Lung (tissue), 12 donors: ENCODE measurements around the gene C16orf96. TPM values are rescaled to one million over a fixed set of nuclear protein-coding genes. Genes with fewer than 3 reads are reported as not detected.

Experiments
- ATAC-seq: fragments of 200-7000 bp; cut with Tn5 transposase; one replicate; pipeline ENCODE4 v1.9.1; 2020; ENCODE audit warnings: moderate number of reproducible peaks; ENCODE audit not compliant: insufficient read depth, low FRiP score
- DNase-seq, 3 donors: peaks; one replicate each; pipeline ENCODE4 v3.0.0-alpha.2; 2013 to 2017
- H3K27ac ChIP-seq, 2 donors: one replicate each; pipeline ENCODE4 v1.5.1; 2013; ENCODE audit warnings: mild to moderate bottlenecking in 2 of 2, moderate library complexity in 2 of 2, control low read depth in 1 of 2, inconsistent platforms in 1 of 2, low read depth in 1 of 2, low read length in 1 of 2
- H3K27me3 ChIP-seq, 3 donors: one replicate each; pipeline ENCODE4 v1.5.1; 2013; ENCODE audit warnings: low read length in 2 of 3; ENCODE audit not compliant: control insufficient read depth in 3 of 3, insufficient read depth in 3 of 3
- H3K36me3 ChIP-seq, 4 donors: one replicate each; pipeline ENCODE4 v1.5.1; 2013; ENCODE audit warnings: low read length in 4 of 4, mild to moderate bottlenecking in 1 of 4, moderate library complexity in 1 of 4; ENCODE audit not compliant: control insufficient read depth in 4 of 4, insufficient read depth in 4 of 4
- H3K4me1 ChIP-seq, 5 donors: one replicate each; pipeline ENCODE4 v1.5.1; 2013; ENCODE audit warnings: low read length in 5 of 5, mild to moderate bottlenecking in 2 of 5, moderate library complexity in 1 of 5; ENCODE audit not compliant: control insufficient read depth in 5 of 5, insufficient read depth in 5 of 5
- H3K4me3 ChIP-seq: one replicate; pipeline ENCODE4 v1.5.1; 2013; ENCODE audit warnings: mild to moderate bottlenecking, control low read depth, moderate library complexity
- H3K9ac ChIP-seq, 2 donors: one replicate each; pipeline ENCODE4 v1.5.1; 2013; ENCODE audit warnings: low read length in 2 of 2, control low read depth in 1 of 2; ENCODE audit not compliant: insufficient read depth in 1 of 2
- H3K9me3 ChIP-seq, 4 donors: one replicate each; pipeline ENCODE4 v1.5.1; 2013; ENCODE audit warnings: low read length in 3 of 4, mild to moderate bottlenecking in 1 of 4, moderate library complexity in 1 of 4; ENCODE audit not compliant: control insufficient read depth in 4 of 4, insufficient read depth in 3 of 4
- WGBS, 2 donors: extraction: QIAGEN DNeasy Blood & Tissue Kit; methylation state at CpG; one replicate each; pipeline ENCODE4 v1.1.7; 2013; 5-methylcytosine and 5-hydroxymethylcytosine counted together
- polyA plus RNA-seq, 2 donors: library from polyadenylated mRNA; stranded (reverse); fragments of 200-250 nt; gene quantifications; one replicate each; pipeline ENCODE4 v1.2.1, GENCODE V29; 2013
- total RNA-seq, 2 donors: library from RNA; depleted of rRNA in 1 of 2; stranded (reverse); fragments of >200 nt in 1 of 2; gene quantifications; one replicate each; pipeline ENCODE4 v1.2.1, GENCODE V29; 2014 to 2021
- TF ChIP-seq, protein P1 (sequence below): IDR thresholded peaks from 2 replicates; pipeline ENCODE4 v1.5.1; 2012; ENCODE audit warnings: mild to moderate bottlenecking; ENCODE audit errors: control extremely low read depth, extremely low read depth
- donor health status: control.
- donor health status: control.
- donor health status: Bipolar disorder and iron deficiency.
- donor health status: healthy.
- donor health status: DM: yes; HTN: yes; CAD: no.

C16orf96 gene
- total and polyA plus RNA-seq, 4 donors: 0.03 to 0.37 (median 0.16) TPM

DNA sequence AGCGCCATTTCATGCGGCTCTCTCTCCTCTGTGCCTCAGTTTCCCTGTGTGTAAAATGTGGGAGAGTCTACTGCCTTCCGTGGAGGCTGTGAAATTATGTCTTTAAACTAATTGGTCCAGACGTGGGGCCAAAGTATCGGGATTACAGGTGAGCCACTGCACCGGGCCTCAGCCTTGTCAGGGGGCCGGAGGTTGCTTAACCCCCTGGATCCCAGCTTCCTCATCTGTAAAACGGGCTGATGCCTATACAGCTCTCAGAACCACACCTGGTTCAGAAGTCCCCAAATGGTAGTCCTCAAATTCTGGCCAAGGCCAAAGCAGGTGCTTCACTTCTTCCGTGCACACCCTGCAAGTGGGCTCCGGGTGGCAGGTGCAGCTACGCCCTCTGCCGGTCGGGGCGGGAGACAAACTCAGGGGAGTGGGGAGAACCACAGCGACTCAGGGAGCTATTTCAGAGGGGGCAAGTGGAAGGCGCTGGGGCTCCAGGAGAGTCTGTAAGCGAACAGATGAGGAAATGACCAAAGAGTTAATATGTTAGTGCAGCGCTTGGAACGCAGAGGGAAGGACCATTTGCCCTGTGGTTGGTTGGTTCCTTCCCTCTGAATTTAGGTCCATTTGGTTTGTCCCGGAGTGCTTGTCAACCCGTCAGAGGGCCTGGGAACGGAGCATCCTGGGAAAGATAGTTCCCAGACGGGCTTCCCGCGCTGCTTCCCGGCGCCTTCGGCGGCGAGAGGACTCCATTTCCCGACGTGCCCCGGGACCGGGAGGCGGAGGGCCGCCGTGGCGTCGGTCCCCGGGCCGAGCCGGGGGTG, 68.1 kb downstream of the C16orf96 start, which contains the start of gene MGRN1:
Gene MGRN1 (plus strand): TSS at position 812 of the 812 bp plus-strand sequence. CDS start 135 bp downstream, outside the sequence.
- H3K4me1 ChIP-seq: peaks cover 0 to 14% (median 11%) of the 10 kb centered on the region in 5 donors
- ATAC-seq: peak; percentile 97
- peaks cover 0 to 7% (median 0%) of the 10 kb centered on the region in 4 donors for H3K36me3 ChIP-seq
- peak; percentile 98 to 99 (median 99) for DNase-seq
- TF ChIP-seq, protein P1, sequence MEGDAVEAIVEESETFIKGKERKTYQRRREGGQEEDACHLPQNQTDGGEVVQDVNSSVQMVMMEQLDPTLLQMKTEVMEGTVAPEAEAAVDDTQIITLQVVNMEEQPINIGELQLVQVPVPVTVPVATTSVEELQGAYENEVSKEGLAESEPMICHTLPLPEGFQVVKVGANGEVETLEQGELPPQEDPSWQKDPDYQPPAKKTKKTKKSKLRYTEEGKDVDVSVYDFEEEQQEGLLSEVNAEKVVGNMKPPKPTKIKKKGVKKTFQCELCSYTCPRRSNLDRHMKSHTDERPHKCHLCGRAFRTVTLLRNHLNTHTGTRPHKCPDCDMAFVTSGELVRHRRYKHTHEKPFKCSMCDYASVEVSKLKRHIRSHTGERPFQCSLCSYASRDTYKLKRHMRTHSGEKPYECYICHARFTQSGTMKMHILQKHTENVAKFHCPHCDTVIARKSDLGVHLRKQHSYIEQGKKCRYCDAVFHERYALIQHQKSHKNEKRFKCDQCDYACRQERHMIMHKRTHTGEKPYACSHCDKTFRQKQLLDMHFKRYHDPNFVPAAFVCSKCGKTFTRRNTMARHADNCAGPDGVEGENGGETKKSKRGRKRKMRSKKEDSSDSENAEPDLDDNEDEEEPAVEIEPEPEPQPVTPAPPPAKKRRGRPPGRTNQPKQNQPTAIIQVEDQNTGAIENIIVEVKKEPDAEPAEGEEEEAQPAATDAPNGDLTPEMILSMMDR: peak; percentile 74
- H3K4me3 ChIP-seq: peak within 1 kb of the TSS; percentile 94
- H3K9ac ChIP-seq: peak within 1 kb of the TSS; percentile 66 to 85
- WGBS, 2 donors: 7 to 8% methylated on average over 40 to 42 of the region's 42 CpGs
- H3K9me3 ChIP-seq: no peaks in the 10 kb centered on the region
- H3K27me3 ChIP-seq: no peaks in the 10 kb centered on the region
- peak within 1 kb of the TSS; percentile 98 to 99 for H3K27ac ChIP-seq

DNA sequence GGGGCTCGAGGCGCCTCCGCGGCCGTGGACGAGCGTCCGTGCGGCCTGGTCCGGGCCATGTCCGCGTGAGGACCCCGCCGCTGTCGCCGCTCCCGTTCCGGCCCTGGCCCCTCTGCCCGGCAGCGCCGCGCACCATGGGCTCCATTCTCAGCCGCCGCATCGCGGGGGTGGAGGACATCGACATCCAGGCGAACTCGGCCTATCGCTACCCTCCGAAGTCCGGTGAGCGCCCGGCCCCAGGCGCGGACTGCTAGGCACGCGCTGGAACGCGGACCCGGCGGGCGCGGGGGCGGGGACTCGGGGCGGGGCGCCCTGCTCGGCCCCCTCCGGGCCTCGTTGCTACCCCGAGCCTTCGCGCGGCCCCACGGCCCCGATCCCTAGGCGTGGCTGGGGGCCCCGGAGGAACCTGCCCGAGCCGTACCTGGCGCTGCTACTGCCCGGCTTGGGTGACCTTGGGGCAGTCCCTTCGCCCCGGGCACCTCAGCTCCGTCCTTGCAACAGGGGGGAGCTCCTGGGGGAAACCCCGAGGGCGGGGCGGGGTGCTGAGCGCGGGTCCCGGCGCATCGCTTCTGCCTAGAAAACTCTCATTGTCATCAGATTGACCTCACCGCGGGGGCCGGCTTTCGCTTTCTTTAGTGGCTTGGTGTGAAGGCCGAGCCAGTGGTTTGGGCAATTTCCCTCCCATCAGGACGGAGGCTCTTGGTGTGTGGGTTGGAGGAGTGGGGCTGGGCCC, 68.9 kb downstream of the C16orf96 start:
- Histone ChIP-seq H3K9ac (peak overlapping the region; percentile 66 to 85), H3K4me3 (peak overlapping the region; percentile 94), H3K27ac (peak overlapping the region; percentile 98 to 99), H3K4me1 (peaks cover 0 to 14% (median 11%) of the 10 kb centered on the region in 5 donors), H3K36me3 (peaks cover 0 to 7% (median 0%) of the 10 kb centered on the region in 4 donors), H3K9me3 (no peaks in the 10 kb centered on the region), H3K27me3 (no peaks in the 10 kb centered on the region)
- TF ChIP-seq, protein P1: no peak
- DNase-seq: peak; percentile 59 to 75 (median 69)
- 0 to 1% methylated on average over 64 to 80 of the region's 80 CpGs for WGBS, 2 donors
- ATAC-seq: peak; percentile 28

DNA sequence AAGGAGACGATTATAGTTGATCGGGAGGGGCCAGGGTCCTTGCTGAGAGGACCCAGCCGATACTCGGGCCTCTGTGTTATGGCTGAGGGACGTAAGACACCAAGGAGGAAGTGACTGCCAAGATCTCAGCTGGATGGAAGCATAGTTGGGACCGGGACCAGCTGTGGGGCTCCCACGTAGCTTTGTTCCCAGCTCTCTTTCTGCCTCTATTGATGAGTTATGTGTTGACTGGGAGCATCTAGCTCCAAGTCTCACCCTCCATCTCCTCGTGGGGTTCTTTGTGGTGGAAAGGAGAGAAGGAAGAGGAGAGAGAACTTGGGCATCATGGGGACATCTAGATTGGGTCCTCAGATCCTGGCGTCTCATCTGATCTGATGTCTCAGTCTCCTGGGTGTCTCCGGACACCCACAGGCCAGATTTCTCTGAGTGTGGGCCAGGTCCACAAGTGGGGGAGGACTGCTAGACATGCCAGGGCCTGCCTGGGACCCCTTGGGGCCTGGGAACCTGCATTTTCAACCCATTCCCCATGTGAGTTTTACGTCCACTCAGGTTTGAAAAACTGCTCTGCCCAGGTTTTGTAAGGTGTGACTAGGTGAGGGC, 69.5 kb downstream of the C16orf96 start:
- Histone ChIP-seq H3K4me3 (peak overlapping the region; percentile 94), H3K27me3 (no peaks in the 10 kb centered on the region), H3K9me3 (no peaks in the 10 kb centered on the region), H3K36me3 (peaks cover 0 to 7% (median 0%) of the 10 kb centered on the region in 4 donors), H3K4me1 (peaks cover 0 to 14% (median 11%) of the 10 kb centered on the region in 5 donors), H3K27ac (peak overlapping the region; percentile 98 to 99), H3K9ac (peak overlapping the region; percentile 66 to 85)
- 10 to 12% methylated on average over 11 of the region's 11 CpGs for WGBS, 2 donors
- TF ChIP-seq, protein P1: no peak
- peak in 2 of 3 donors; percentile 59 to 73 for DNase-seq
- ATAC-seq: peak; percentile 2
